RKO (cell line): ENCODE measurements around the gene TTI1.

Experiments
- DNase-seq: peaks from one replicate; pipeline ENCODE4 v3.0.0-alpha.2; 2016; ENCODE audit warnings: low spot score

TTI1 gene

GRCh38 chr20:38033330-38034107, at the start of gene TTI1, which contains the start of gene RPRD1B:
TTI1 (minus strand) TSS chr20:38033456; CDS start chr20:38013816, 19,640 bp downstream.
RPRD1B (plus strand) TSS chr20:38033746; CDS start chr20:38033948, 202 bp downstream.
- peak; percentile 94 for DNase-seq

- no peak for DNase-seq
Observed at GRCh38 chr20:38082894-38083293, 49.6 kb upstream of the TTI1 start.

DNA sequence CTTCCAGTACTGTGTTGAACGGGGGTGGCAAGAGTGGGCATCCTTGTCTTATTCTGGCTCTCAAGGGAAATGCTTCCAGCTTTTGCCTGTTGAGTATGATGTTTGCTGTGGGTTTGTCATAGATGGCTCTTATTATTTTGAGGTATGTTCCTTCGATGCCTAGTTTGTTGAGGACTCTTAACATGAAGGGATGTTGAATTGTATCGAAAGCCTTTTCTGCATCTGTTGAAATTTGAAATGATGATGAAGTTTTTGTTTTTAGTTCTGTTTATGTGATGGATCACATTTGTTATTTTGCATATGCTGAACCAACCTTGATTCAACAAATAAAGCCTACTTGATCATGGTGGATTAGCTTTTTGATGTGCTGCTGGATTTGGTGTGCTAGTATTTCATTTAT, 48.3 kb upstream of the TTI1 start:
- DNase-seq: no peak

GRCh38 chr20:38079353-38079752, 46.1 kb upstream of the TTI1 start:
- DNase-seq: no peak

DNA sequence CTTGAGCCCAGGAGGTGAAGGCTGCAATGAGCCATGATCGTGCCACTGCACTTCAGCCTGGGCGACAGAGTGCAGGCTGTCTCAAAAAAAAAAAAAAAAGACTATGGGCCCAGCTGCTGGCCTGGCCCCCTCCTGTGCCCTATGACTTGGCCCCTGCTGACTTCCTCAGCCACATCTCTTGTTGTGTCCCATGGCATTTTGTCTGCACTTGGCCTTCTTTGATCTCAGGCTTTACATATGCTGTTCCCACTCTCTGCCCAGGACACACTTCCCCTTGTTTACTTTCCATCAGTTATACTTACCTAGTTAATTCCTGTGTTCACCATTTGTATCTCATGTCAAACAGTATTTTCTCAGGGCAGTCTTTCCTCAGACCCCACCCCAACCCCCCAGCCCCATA, 44.8 kb upstream of the TTI1 start:
- no peak for DNase-seq

DNA sequence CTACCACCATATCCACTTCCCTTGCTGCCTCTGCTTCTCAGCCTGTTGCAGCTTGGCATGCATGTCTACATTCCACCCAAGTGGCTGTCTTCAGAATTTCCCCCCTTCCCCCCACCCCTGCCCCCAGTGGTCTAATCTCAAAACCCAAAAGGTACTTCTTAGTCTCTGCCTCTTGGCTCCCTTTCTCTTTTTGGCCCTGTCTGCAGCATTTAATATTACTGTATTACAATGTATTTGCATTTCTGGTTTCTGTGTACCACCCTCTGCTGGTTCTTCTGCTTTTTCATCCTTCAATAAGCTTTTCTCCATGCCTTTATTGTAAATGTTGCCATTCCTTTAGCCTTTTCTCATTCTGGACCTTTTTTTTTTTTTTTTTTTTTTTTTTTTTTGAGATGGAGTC, 43.3 kb upstream of the TTI1 start:
- no peak for DNase-seq

DNA sequence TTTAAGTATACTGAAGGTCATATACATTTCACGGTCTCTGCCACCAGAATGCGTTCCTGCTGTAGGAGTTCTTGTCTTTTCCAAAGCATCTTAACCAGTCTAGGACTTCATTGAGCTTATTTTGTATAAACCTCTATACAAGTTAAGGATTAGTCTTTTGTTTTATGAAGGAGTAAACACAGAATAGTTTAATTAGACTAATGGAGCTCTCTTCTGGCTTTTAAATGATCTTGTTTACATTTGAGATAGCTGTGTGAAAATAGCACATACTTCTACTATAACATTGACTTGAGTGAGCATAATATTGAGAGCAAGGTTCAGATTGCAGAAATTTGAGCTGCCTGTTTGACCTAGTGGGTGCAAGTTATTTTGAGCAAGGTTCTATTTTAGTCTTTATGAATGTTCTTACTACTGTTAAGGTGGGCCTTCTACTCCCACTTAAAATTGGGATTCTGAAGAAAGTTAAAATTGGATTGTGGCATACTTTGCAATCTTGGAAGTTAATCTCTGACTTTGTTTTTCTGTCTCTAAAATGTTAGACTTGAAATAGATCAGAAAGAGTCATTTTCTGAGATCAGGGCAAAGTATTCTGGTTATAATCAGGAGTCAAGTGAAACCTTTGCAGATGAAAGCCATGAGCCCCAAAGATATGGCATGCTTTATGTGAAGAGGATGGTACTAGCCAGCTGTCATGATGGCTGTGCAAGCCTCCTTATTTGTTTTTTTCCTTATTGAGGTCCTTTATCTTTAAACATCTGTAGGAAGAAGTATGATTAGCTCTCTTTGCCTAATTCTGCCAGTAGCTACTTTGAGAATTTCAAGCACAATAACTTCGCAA, 42.1 kb upstream of the TTI1 start:
- no peak for DNase-seq

GRCh38 chr20:38073307-38074071, 40.2 kb upstream of the TTI1 start:
- peak; percentile 68 for DNase-seq

DNA sequence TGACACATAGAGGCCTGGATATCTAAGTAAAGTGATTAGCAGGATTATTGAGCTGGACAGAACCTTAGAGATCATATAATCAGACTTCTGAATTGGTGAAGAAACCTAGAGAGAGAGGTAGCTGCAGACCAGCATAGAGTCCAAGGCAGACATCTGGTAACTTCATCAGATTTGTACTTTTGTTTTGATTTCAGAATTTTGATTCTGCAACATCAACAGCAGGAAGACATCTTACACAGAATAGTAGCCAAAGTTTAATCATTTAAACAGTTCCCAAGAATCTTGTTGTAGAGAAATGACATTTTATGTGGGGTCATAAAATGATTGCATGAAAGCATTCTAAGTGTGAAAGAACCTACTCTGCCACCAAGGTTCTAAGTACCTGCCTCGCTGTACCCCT, 39.6 kb upstream of the TTI1 start:
- no peak for DNase-seq

GRCh38 chr20:38067717-38068365, 34.6 kb upstream of the TTI1 start:
- no peak for DNase-seq

GRCh38 chr20:38066969-38067716, 33.9 kb upstream of the TTI1 start:
- DNase-seq: no peak

DNA sequence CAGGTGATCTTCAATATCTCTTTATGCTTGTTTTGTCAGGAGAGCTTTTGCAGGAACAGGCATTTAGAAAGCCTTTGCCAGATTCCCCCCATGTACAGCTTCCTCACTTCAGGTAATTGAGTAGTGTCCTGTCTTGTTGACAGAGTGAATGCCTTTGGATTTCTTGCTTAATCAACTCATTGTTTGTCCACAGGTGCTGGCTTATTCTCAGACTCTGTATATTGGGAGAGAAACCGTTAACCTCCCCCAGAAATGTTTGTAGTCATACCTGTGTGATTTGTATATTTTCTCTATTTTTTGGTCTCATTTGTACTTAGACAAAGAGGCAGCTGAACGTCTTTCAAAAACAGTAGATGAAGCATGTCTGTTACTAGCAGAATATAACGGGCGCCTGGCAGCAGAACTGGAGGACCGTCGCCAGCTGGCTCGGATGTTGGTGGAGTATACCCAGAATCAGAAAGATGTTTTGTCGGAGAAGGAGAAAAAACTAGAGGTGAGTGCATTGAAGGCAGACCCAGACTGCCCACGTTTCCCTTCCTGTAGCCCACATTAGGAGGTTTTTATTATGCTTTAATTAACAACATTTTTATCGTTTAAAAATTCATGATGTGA, 32.6 kb upstream of the TTI1 start:
- no peak for DNase-seq

DNA sequence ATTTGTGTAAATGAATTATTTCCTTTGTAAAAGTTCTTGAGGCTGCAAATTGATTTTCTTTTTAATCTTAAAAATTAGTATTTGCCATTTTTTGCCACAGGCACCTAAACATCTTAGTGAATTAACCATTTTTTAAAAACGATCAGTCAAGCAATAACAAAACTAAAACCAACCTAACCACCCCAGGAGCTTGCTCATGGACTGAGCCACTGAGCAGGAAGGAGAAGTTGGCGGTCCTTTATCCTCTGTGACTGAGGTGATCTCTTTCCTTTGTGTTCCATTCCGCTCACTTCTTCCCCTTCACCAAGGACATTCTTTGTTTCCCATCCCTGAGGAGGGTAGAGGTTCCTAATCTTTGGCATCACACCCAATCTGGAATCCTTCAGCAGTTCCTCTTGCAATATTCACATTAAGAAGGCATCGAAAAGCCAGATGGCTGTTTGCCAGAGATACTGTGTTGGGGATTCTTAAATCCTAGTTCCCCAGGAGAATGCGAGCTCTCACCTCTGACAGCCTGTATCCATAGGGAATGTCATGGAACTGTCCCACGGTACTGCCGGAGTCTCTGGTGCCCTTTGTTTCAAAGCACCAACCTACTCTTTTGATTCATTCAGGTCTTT, 30.8 kb upstream of the TTI1 start:
- DNase-seq: no peak

GRCh38 chr20:38062890-38063289, 29.6 kb upstream of the TTI1 start:
- no peak for DNase-seq

GRCh38 chr20:38061109-38061508, 27.9 kb upstream of the TTI1 start:
- no peak for DNase-seq

GRCh38 chr20:38060536-38060935, 27.3 kb upstream of the TTI1 start:
- no peak for DNase-seq

DNA sequence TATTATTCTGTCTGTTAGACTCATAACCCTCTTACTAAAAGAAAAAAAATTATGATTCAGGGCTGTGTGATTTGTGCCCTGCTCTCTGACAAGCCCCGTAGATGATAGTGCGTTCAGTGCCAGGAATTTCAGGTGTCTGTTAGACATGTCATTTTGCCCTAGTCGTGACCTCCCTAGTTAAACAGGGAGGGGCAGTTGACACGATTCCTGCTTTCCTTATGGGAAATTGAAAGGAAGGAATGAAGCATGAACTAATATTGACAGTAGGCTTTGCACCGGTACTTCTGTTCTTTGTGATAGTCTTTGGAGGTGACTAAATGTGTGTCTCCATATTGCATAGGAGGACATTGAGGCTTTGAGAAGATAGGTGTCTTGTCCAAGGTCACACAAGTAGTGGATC, 26.6 kb upstream of the TTI1 start:
- no peak for DNase-seq

- DNase-seq: peak; percentile 87
Observed at GRCh38 chr20:38057351-38057972, 24.2 kb upstream of the TTI1 start.

GRCh38 chr20:38055848-38056247, 22.6 kb upstream of the TTI1 start:
- DNase-seq: no peak

DNA sequence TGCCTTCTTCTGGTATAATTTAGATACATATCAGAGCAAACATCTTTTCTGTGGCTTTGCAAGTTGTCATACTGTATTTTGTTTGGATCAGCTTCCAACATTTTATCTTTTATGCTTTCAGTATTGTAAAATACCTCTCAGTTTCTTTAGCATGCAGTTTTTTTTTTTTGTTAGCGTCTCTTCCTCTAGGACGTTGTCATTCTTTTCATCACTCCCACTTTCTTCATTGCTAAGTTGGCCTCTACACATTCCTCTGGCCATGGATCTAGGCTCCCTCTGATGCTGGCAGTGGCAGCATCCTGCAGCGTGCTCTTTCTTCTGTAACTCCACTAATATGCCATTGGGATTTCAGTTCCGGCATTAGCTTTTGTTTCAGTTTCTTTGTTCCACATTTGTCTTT, 22.0 kb upstream of the TTI1 start:
- DNase-seq: no peak
